NCI-H1694 treated with DMSO at 0.1 percent for 48 hours (cell line): ENCODE measurements around the gene NRG2.

Experiments
- DNase-seq: peaks from one replicate; lab custom pipeline; 2025; lab: John Stamatoyannopoulos, UW

NRG2 gene

GRCh38 chr5:139904566-139904815, 138.6 kb downstream of the NRG2 start:
- DNase-seq, result no peak

GRCh38 chr5:139903795-139904565, 139.1 kb downstream of the NRG2 start:
- peak; percentile 17 for DNase-seq

GRCh38 chr5:139903450-139903794, 139.7 kb downstream of the NRG2 start:
- DNase-seq, result no peak

DNA sequence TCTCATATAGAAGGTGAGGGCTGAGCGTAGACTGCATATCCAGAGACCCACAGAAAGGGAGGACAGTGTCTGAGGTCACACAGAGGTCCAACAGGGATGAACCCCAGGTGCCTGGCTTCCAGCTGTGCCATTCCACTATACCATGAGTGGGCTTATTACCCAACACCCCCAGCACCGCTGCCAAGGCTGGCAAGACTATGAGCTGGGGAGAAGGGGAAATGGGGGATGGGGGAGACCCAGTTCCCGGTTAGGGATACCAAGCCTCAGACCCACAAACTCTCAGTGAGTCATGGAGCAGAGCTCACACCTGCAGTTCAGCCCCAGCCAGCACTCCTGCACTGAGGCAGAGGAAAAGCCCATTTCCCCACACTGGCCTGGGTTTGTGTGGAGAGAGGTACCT, 141.1 kb downstream of the NRG2 start:
- DNase-seq, result no peak

DNA sequence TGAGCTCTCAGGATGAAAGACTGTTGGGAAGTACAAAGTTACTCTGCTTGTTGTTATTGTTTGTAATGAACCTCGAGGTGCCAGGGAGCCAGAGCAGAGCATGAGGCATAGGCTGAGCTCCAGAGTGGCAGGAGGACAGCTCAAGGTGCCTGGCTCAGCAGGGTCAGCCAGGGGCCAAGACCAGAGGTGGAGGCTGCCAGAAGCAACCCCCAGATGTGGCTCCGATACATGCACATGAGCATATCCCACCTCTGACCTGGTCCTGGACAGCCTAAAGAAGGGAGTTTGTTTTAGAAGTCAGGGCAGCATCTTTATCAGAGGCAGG, 141.9 kb downstream of the NRG2 start:
- no peak for DNase-seq

DNA sequence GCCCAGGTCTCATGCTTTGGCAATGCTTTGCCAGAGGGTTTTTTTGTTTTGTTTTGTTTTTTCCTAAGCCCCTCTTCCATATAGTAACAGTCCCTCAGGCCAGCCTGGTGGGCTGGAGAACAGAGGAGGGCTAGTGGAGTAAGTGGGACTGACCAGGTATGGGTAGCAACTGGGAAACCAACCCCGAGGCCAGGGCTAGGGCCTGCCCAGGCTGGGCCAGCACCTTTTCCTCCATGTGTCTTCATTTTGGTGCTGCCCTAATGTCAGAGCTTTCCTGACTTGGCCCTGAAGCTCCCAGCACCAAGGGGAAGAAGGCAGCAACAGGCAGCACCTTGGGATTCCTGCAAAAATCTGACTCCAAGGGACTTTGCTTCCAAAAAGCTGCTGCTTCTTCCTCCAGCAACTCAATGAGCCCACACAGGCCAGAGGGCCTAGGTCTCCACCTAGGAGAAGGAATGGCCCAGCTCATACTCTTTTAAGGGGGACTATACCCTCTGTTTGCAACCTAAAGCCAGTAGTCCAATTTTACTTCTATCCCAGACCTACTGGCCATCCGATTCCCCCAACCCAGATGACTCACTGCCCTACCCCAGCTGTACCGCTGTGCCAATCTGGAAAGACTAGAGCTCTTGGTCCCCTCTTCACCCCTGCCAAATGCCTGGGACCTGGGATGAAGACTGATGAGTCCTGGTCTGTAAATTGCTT, 142.4 kb downstream of the NRG2 start:
- DNase-seq, result no peak

GRCh38 chr5:139898981-139899380, 144.1 kb downstream of the NRG2 start:
- DNase-seq, result no peak

DNA sequence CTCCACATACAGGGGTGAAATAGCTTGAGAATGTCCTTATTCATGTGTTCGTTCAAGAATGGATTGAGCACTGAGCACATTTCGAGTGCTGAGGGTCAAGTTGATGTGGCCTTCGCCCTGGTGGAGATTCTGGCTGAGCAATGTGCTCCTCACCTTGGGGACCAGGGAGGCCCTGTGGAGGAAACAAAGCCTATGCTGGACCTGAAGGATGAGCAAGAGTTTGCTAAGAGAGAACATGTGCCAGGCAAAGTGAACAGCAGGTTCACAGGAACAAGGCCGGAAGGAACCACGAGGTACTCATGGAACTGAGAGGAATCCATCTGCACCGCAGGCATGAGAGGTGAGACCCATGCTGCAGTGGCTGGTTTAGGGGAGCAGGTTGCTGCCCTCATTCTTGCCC, 145.1 kb downstream of the NRG2 start:
- DNase-seq, result no peak

GRCh38 chr5:139897342-139897741, 145.8 kb downstream of the NRG2 start:
- no peak for DNase-seq

DNA sequence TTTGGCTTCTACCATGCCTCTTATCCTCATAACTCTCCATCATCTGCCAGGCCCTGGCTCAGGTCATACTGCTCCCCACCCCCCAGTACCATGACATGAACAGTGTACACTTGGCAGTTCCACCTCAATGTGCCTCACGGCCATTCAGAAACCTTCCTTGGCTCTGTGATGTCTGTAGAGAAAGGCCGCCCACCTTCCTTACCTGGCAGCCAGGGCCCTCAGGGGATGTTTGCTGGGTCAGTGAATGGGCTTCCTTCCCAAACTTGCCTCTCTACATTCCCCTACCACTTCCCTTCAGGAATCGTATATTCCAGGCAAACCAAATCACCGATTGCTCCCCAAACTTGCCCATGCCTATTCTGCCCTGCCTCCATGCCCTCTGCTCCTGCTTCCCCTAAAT, 146.4 kb downstream of the NRG2 start:
- DNase-seq, result no peak

DNA sequence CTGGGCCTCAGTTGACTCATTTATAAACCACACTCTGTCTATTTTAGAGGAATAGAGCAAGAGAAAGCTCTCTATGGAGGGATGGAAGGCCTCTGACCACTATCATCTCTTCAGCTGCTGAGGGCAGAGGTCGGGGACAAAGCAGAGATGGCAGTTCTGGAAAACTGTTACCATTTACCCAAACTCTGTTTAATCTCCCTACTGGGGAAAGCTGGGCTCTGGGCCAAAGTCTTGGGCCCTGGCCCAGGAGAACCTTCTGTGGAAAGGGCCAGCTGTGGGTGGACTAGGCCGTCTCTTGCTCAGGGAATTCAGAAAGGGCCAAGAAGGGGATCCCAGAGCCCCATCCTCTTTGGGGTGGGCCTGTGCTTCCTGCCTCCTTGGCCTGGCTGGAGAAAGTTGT, 147.5 kb downstream of the NRG2 start:
- DNase-seq, result no peak

DNA sequence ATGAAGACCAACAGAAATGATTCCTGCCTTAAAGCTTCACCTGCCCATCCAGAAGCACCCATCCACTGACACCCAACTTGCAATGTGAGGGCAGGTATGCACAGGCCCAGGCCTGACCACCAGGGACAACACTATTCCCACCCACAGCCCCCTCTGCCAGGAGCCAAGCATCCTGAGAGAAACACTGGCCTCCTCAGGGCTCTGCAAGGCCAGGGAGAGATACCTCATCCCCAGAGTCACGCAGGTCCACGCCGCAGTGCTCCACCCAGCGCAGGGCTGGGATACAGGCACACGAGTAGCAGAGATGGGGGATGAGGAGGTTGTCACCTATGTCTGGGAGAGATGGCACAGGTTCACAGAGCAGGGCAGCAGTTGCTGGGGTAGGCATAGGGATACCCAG, 148.1 kb downstream of the NRG2 start:
- no peak for DNase-seq

GRCh38 chr5:139893873-139894272, 149.2 kb downstream of the NRG2 start:
- DNase-seq, result no peak

DNA sequence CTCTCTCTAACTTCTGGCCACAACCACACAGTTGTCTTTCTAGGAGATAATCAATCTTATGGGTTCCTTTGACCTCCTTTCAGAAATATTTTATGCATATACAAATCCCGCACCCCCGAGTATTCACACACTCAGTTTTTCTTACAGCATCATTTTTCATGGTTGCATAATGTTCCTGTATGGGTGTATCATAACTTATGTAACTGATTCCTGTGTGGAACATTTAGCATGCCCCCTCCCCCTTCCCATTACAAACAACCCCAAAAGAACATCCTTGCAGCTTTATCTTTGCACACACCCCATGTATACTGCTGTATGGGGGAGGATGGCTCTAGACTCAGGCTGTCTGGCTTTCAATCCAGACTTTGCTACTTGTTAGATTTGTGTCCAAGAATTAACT, 153.7 kb downstream of the NRG2 start:
- DNase-seq, result no peak

- DNase-seq, result no peak
Measured at GRCh38 chr5:139888370-139888769, 154.7 kb downstream of the NRG2 start.

DNA sequence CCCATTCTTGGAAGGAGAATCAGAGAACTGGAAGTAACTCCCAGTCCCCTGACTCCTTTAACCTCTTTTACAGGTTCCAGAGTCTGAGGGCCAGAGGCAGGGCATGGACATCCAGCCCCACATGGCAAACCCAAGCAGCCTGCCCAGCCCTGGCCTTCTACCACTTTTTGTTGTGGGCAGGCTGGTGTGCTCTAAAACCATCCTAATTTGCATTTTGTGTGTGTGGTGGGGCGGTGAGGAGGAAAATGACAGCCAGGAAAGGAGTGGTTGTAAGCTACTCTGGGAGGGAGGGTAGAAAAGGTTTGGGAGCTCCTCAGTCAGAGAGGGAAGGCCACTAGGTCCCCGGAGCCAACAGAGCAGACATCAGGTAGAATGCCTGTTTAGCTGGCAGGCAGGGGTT, 156.9 kb downstream of the NRG2 start:
- DNase-seq, result no peak

GRCh38 chr5:139885857-139886208, 157.3 kb downstream of the NRG2 start:
- no peak for DNase-seq

DNA sequence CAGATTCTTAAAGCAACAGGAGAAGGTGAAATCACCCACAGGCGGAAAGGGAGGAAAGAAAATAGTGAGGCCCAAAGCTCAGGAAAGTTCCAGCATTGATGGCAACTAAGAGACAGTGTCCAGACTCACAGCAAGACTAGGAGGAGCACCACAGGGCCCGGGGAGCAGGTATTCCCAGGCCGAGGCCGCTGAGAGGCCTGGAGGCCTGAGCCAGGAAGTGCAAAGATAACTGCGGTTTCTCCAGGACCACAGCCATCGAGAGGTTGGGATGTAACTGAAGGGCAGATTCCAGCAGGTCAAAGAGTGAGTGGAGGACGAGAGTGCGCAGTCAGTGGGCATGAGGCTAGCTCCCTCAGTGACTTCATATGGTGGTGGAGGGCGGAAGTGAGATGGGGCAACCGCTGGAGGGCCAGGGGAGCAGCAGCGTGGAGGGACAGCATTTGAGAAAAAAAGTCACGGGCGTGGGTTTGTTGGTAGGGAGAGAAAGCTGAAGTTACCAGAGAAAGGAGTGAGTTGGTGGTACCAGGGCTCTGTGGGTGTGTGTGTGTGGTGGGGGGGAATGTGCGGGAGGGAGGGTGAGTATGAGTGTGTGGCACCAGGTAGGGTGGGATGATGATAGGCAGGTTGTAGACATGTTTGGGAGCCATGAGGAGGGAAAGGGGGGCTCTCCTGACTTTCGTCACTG, 157.8 kb downstream of the NRG2 start:
- DNase-seq, result no peak

DNA sequence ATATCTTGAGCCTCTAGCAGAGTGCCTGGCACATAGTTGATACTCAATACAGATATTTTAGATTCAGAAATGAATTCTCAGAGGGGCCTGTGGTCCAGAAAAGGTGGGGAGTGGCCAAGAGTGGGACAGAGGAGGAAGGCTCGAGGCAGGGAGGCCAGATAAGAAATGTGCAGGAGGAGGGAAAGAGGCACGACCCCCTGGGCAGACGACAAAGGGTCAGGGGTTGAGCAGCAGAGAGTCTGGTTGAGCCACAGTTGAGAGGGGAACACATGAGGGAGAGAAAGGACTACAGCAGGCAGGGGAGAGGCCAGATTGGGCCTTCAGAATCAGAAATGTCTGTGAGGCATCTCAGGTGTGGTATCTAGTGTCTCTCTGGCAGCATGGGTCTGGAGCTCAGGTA, 158.4 kb downstream of the NRG2 start:
- no peak for DNase-seq

GRCh38 chr5:139884144-139884543, 159.0 kb downstream of the NRG2 start:
- no peak for DNase-seq

- DNase-seq, result peak; percentile 37
Measured at GRCh38 chr5:139882961-139883539, 160.0 kb downstream of the NRG2 start.

DNA sequence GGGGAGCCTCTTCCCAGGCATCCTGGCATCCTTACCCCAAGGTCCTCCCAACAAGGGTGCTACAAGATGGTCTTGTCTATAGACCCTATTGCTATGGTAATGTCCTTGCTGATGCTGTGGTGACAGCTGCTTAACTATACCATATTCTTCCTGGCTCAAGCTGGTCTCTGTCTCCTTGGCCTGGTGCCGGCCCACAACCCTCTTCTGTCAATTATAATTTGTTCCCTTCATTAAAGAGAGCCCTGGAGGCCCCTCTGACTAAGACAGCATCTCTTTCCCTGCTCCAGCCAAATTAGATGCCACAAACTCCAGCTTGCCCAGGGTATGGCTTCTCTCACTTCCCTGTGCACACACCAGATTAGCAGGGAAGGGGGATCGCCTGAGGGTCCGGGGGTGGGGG, 160.8 kb downstream of the NRG2 start:
- peak; percentile 11 for DNase-seq

DNA sequence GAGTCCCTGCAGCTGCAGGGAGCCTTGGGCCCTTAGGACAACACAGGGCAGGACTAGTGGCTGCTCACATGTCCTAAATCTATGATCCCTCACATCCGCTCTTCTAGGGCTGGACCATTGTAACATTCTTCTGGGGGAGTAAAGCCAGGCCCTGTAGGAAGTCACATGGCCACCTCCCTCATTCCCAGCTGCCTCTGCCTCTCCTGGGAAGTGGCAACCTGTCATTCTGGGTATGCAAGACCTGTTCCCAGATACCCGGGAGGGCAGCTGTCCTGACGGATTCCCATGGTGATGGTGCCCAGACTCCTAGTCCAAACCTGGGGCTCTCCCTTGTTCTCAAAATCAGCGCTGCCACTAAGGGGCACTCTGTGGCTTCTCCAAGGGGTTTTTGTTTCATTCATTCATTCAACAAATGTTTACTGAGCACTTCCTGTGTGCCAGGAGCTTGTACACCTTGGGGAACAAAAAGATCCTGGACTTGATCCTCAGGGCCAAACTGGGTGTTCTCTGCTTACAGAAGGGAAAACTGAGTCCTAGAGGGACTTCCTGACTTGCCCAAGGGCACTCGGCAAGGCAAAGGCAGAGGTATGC, 161.9 kb downstream of the NRG2 start:
- DNase-seq, result no peak
